Erythroblast (primary cell): ENCODE results near the gene ZNF226.
"Not testable (repeated sequence)": the region's sequence is repeated elsewhere in the genome, so short reads cannot be mapped to it uniquely, and the experiment has no call there.

Source experiments
- GATA1 ChIP-seq: IDR thresholded peaks from 2 replicates; pipeline ENCODE4 v1.6.1; 2011; ENCODE audit warnings: low read depth, mild to moderate bottlenecking, control low read depth, low read length, moderate library complexity
- POLR2A ChIP-seq: IDR thresholded peaks from 2 replicates; pipeline ENCODE4 v1.6.1; 2011; ENCODE audit warnings: mild to moderate bottlenecking, low read length

DNA sequence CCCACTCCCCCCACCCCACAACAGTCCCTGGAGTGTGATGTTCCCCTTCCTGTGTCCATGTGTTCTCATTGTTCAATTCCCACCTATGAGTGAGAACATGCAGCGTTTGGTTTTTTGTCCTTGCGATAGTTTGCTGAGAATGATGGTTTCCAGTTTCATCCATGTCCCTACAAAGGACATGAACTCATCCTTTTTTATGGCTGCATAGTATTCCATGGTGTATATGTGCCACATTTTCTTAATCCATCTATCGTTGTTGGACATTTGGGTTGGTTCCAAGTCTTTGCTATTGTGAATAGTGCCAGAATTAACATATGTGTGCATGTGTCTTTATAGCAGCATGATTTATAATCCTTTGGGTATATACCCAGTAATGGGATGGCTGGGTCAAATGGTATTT lies 55.0 kb downstream of the ZNF226 start:
- not testable (repeated sequence) for TF ChIP-seq POLR2A, GATA1
